Measurements from ENCODE around the gene ABCA1. TPM values are rescaled to one million over a fixed set of nuclear protein-coding genes. Genes with fewer than 3 reads are reported as not detected.

ABCA1 gene
- polyA plus RNA-seq, 1 donor (not counting 4 experiments of a cell fraction or from before 2014, with no cell fraction given) = 23.0 TPM

- TF ChIP-seq CTCF (optimal IDR thresholded peaks at IDR 0.05 in 1 of 3, IDR thresholded peaks at IDR 0.05 in 1 of 3, conservative IDR thresholded peaks at IDR 0.05 in 1 of 3; ENCODE audit: extremely low read depth in 1 of 3, insufficient read depth in 2 of 3, low read length in 3 of 3) (no peak), EZH2 (IDR thresholded peaks at IDR 0.05; ENCODE audit: low read length) (no peak)
Observed at GRCh38 chr9:104788251-104788650, 139.7 kb downstream of the ABCA1 start.

GRCh38 chr9:104787306-104788015 is 140.5 kb downstream of the ABCA1 start:
- Histone ChIP-seq H3K4me2 (ENCODE audit: control insufficient read depth, extremely low read depth, insufficient read depth, low read depth, low read length) (no peak overlapping the region), H3K79me2 (ENCODE audit: control insufficient read depth, insufficient read depth, low read length) (no peaks in the 10 kb centered on the region), H3K27ac (ENCODE audit: control insufficient read depth, insufficient read depth, low read length) (no peak overlapping the region), H3K9me1 (ENCODE audit: control insufficient read depth, extremely low read depth, insufficient read depth, low read length) (no peaks in the 10 kb centered on the region), H3K9ac (ENCODE audit: control insufficient read depth, extremely low read depth, insufficient read depth, low read length) (no peak overlapping the region), H4K20me1 (ENCODE audit: control insufficient read depth, extremely low read depth, insufficient read depth, low read length) (peaks cover 3% of the 10 kb centered on the region), H3K9me3 (ENCODE audit: control insufficient read depth, low read depth, low read length) (no peaks in the 10 kb centered on the region), H3K36me3 (ENCODE audit: control insufficient read depth in 2 of 2, extremely low read depth in 1 of 2, insufficient read depth in 2 of 2, low read length in 2 of 2) (peaks cover 16 to 40% of the 10 kb centered on the region in 2 experiments), H3K4me1 (ENCODE audit: control insufficient read depth, extremely low read depth, insufficient read depth, low read length) (no peaks in the 10 kb centered on the region), H3K4me3 (ENCODE audit: control insufficient read depth in 2 of 3, extremely low read depth in 1 of 3, insufficient read depth in 2 of 3, low read depth in 1 of 3, low read length in 3 of 3) (no peak overlapping the region), H3K27me3 (ENCODE audit: control insufficient read depth, extremely low read depth, insufficient read depth, low read length) (no peaks in the 10 kb centered on the region), H2AFZ (ENCODE audit: control insufficient read depth, low read length) (no peak overlapping the region)
- dilution Hi-C loops (cut with MboI; ENCODE audit: extremely low pct_ligation_motif_present, low sequenced_read_pairs) = no loop called here
- peak; percentile 34 for FAIRE-seq
- DNase-seq (ENCODE audit: low read depth, low spot score) = no peak
- TF ChIP-seq CTCF (optimal IDR thresholded peaks at IDR 0.05 in 1 of 3, IDR thresholded peaks at IDR 0.05 in 1 of 3, conservative IDR thresholded peaks at IDR 0.05 in 1 of 3; ENCODE audit: extremely low read depth in 1 of 3, insufficient read depth in 2 of 3, low read length in 3 of 3) (no peak), EZH2 (IDR thresholded peaks at IDR 0.05; ENCODE audit: low read length) (no peak)

More at GRCh38 chr9:104788251-104788650, 139.7 kb downstream of the ABCA1 start:
- no peak for FAIRE-seq
- H3K9me1 ChIP-seq (ENCODE audit: control insufficient read depth, extremely low read depth, insufficient read depth, low read length) = no peaks in the 10 kb centered on the region
- H3K27ac ChIP-seq (ENCODE audit: control insufficient read depth, insufficient read depth, low read length) = no peak overlapping the region
- H3K9me3 ChIP-seq (ENCODE audit: control insufficient read depth, low read depth, low read length) = no peaks in the 10 kb centered on the region
- H3K9ac ChIP-seq (ENCODE audit: control insufficient read depth, extremely low read depth, insufficient read depth, low read length) = no peak overlapping the region
- peaks cover 16 to 47% of the 10 kb centered on the region in 2 experiments for H3K36me3 ChIP-seq (ENCODE audit: control insufficient read depth in 2 of 2, extremely low read depth in 1 of 2, insufficient read depth in 2 of 2, low read length in 2 of 2)
- H2AFZ ChIP-seq (ENCODE audit: control insufficient read depth, low read length) = no peak overlapping the region
- H4K20me1 ChIP-seq (ENCODE audit: control insufficient read depth, extremely low read depth, insufficient read depth, low read length) = peaks cover 3% of the 10 kb centered on the region
- DNase-seq (ENCODE audit: low read depth, low spot score) = no peak
- H3K27me3 ChIP-seq (ENCODE audit: control insufficient read depth, extremely low read depth, insufficient read depth, low read length) = no peaks in the 10 kb centered on the region
- no peaks in the 10 kb centered on the region for H3K4me1 ChIP-seq (ENCODE audit: control insufficient read depth, extremely low read depth, insufficient read depth, low read length)
- no peak overlapping the region for H3K4me2 ChIP-seq (ENCODE audit: control insufficient read depth, extremely low read depth, insufficient read depth, low read depth, low read length)
- no peak overlapping the region for H3K4me3 ChIP-seq (ENCODE audit: control insufficient read depth in 2 of 3, extremely low read depth in 1 of 3, insufficient read depth in 2 of 3, low read depth in 1 of 3, low read length in 3 of 3)
- dilution Hi-C loops (cut with MboI; ENCODE audit: extremely low pct_ligation_motif_present, low sequenced_read_pairs) = no loop called here
- no peaks in the 10 kb centered on the region for H3K79me2 ChIP-seq (ENCODE audit: control insufficient read depth, insufficient read depth, low read length)

Data from keratinocyte (primary cell).